GM12878 (cell line): ENCODE results near the gene UNCX. TPM values are rescaled to one million over a fixed set of nuclear protein-coding genes. Genes with fewer than 3 reads are reported as not detected.

Experiments used
- ATAC-seq: fragments of 200-7000 bp; cut with Tn5 transposase; 3 replicates; pipeline ENCODE4 v1.9.1; 2020; ENCODE audit warnings: mild to moderate bottlenecking, moderate library complexity
- BruUV-seq: library from RNA; stranded (reverse); fragments of 400-500 nt; replicated peaks from 2 replicates; lab custom pipeline; 2021; lab: Mats Ljungman, UMichigan
- CTCF ChIA-PET: fragments of 300-600 bp; sonication (Branson Sonifier 250); formaldehyde crosslinking; extraction: SDS; loops from one replicate; lab custom pipeline; 2021; ENCODE audit warnings: inconsistent platforms; lab: Yijun Ruan, JAX
- POLR2A ChIA-PET: fragments of 350-600 bp; formaldehyde crosslinking; extraction: SDS; loops from one replicate; lab custom pipeline; 2021; ENCODE audit warnings: inconsistent platforms; lab: Charles Lee
- RAD21 ChIA-PET: fragments of 300-600 bp; sonication (Branson Sonifier 250); formaldehyde crosslinking; loops from one replicate; lab custom pipeline; 2023; ENCODE audit warnings: antibody characterized with exemption; ENCODE audit not compliant: unreplicated experiment; lab: Charles Lee
- SMC1A ChIA-PET: fragments of 300-600 bp; sonication (Branson Sonifier 250); formaldehyde crosslinking; loops from one replicate; lab custom pipeline; 2023; ENCODE audit not compliant: unreplicated experiment, uncharacterized antibody; lab: Charles Lee
- DNase-seq: peaks from one replicate; pipeline ENCODE4 v3.0.0-alpha.2; 2011; ENCODE audit warnings: low read depth, low spot score
- FAIRE-seq: peaks from 3 replicates; lab custom pipeline; 2011; peaks lifted over from hg19 to GRCh38; lab: Jason Lieb, UNC
- H2AFZ ChIP-seq: 2 replicates; pipeline ENCODE4 v1.6.0; 2011; ENCODE audit warnings: low read depth, low read length, control low read depth; ENCODE audit not compliant: control insufficient read depth
- H3K27ac ChIP-seq: 2 replicates; pipeline ENCODE4 v1.5.1; 2011; ENCODE audit warnings: control low read depth; ENCODE audit not compliant: control insufficient read depth, insufficient read depth
- H3K27me3 ChIP-seq, 2 experiments: replicated peaks in 1 of 2; 2 replicates each; pipeline versions ENCODE4 v1.6.0 to v1.6.1; 2011; ENCODE audit warnings: low read length in 1 of 2; ENCODE audit not compliant: control insufficient read depth in 2 of 2, insufficient read depth in 2 of 2
- H3K36me3 ChIP-seq, 2 experiments: 2 replicates each; pipeline ENCODE4 v1.5.1; 2011; ENCODE audit warnings: low read length in 1 of 2; ENCODE audit not compliant: control insufficient read depth in 2 of 2, insufficient read depth in 2 of 2
- H3K4me1 ChIP-seq: 2 replicates; pipeline ENCODE4 v1.6.1; 2011; ENCODE audit warnings: mild to moderate bottlenecking, low read length, moderate library complexity, mixed read lengths; ENCODE audit not compliant: control insufficient read depth, insufficient read depth
- H3K4me2 ChIP-seq: 2 replicates; pipeline ENCODE4 v1.6.0; 2011; ENCODE audit warnings: control low read depth; ENCODE audit not compliant: control insufficient read depth, insufficient read depth
- H3K4me3 ChIP-seq: fragments of 200-600 bp; sonication (generic); 2 replicates; pipeline ENCODE4 v1.5.1; 2016
- H3K79me2 ChIP-seq: 2 replicates; pipeline ENCODE4 v1.6.0; 2011; ENCODE audit warnings: low read length; ENCODE audit not compliant: control insufficient read depth, insufficient read depth
- H3K9ac ChIP-seq: 2 replicates; pipeline ENCODE4 v1.8.0; 2011; ENCODE audit warnings: low read length, control low read depth, mixed read lengths; ENCODE audit not compliant: control insufficient read depth, insufficient read depth
- H3K9me3 ChIP-seq: replicated peaks from 3 replicates; pipeline ENCODE4 v1.5.1; 2011; ENCODE audit warnings: mild to moderate bottlenecking, low read length; ENCODE audit not compliant: control insufficient read depth, insufficient read depth
- H4K20me1 ChIP-seq: 2 replicates; pipeline ENCODE4 v1.6.0; 2011; ENCODE audit not compliant: control insufficient read depth, insufficient read depth
- BCL3 ChIP-seq: IDR thresholded peaks from 2 replicates; pipeline ENCODE4 v1.6.1; 2011; ENCODE audit warnings: borderline replicate concordance, low read depth, mild to moderate bottlenecking, moderate library complexity, low read length; ENCODE audit not compliant: insufficient read depth, poor library complexity, severe bottlenecking
- CHD4 ChIP-seq: fragments of 200-600 bp; sonication (generic); IDR thresholded peaks from 2 replicates; pipeline ENCODE4 v1.6.1; 2016; ENCODE audit warnings: mild to moderate bottlenecking
- CREB1 ChIP-seq: IDR thresholded peaks from 2 replicates; pipeline ENCODE4 v1.6.1; 2012; ENCODE audit warnings: low read depth, mild to moderate bottlenecking, inconsistent platforms
- E2F4 ChIP-seq: IDR thresholded peaks from 2 replicates; pipeline ENCODE4 v1.6.1; 2012; ENCODE audit warnings: low read depth, low read length, improper control_type of control experiment
- E4F1 ChIP-seq: fragments of 450-650 bp; IDR thresholded peaks from 2 replicates; pipeline ENCODE4 v1.6.1; 2018; ENCODE audit warnings: borderline replicate concordance, mild to moderate bottlenecking; ENCODE audit not compliant: partially characterized antibody
- GABPA ChIP-seq: IDR thresholded peaks from 2 replicates; pipeline ENCODE4 v1.6.1; 2014; ENCODE audit warnings: antibody characterized with exemption, low read depth, mild to moderate bottlenecking, inconsistent platforms
- IKZF2 ChIP-seq, 2 experiments: fragments of 450-650 bp; IDR thresholded peaks; 2 replicates each; pipeline ENCODE4 v1.6.1; 2017; ENCODE audit warnings: mild to moderate bottlenecking in 2 of 2, moderate library complexity in 2 of 2
- IRF5 ChIP-seq: fragments of 450-650 bp; IDR thresholded peaks from 2 replicates; pipeline ENCODE4 v1.6.1; 2017; ENCODE audit warnings: borderline replicate concordance
- KDM1A ChIP-seq: fragments of 200-600 bp; sonication (generic); IDR thresholded peaks from 2 replicates; pipeline ENCODE4 v1.6.1; 2016; ENCODE audit warnings: borderline replicate concordance
- MEF2B ChIP-seq: fragments of 450-650 bp; IDR thresholded peaks from 2 replicates; pipeline ENCODE4 v1.6.1; 2018; ENCODE audit warnings: mild to moderate bottlenecking, moderate library complexity; ENCODE audit not compliant: partially characterized antibody, poor library complexity, severe bottlenecking
- MTA3 ChIP-seq: IDR thresholded peaks from 2 replicates; pipeline ENCODE4 v1.6.1; 2012; ENCODE audit warnings: low read length, inconsistent platforms, borderline replicate concordance
- NBN ChIP-seq: fragments of 450-650 bp; IDR thresholded peaks from 2 replicates; pipeline ENCODE4 v1.6.1; 2016
- NFYB ChIP-seq: IDR thresholded peaks from 2 replicates; pipeline ENCODE4 v1.6.1; 2011; ENCODE audit warnings: low read depth, mild to moderate bottlenecking, low read length, improper control_type of control experiment, moderate library complexity; ENCODE audit not compliant: insufficient read depth
- TBL1XR1 ChIP-seq: IDR thresholded peaks from 2 replicates; pipeline ENCODE4 v1.6.1; 2012; ENCODE audit warnings: low read depth, low read length, improper control_type of control experiment
- ZZZ3 ChIP-seq: IDR thresholded peaks from 2 replicates; pipeline ENCODE4 v1.6.1; 2011; ENCODE audit warnings: low read depth; ENCODE audit not compliant: control insufficient read depth, insufficient read length
- WGBS: methylation state at CpG from one replicate; pipeline ENCODE4 v1.1.6; 2016; ENCODE audit warnings: low lambda C conversion rate; ENCODE audit not compliant: insufficient replicate concordance, insufficient coverage; ENCODE audit errors: missing lambda C conversion rate; 5-methylcytosine and 5-hydroxymethylcytosine counted together
- in situ Hi-C: fragments of 300-500 bp; cut with MboI; formaldehyde crosslinking; loops from 9 replicates; pipeline ENCODE4 v1.14.3; 2018; ENCODE audit warnings: mixed read lengths
- intact Hi-C: fragments of 100-400 bp; cut with micrococcal nuclease; formaldehyde crosslinking; loops from one replicate; pipeline ENCODE4 v1.14.2; 2022; ENCODE audit not compliant: unreplicated experiment
- polyA plus RNA-seq, 11 experiments: library from polyadenylated mRNA; depleted of rRNA in 4 of 11; unstranded in 6 of 11; stranded (reverse) in 5 of 11; fragments of >200 nt; fragmentation: Nextera tagmentation in 4 of 11; fragmentation: Illumina TruSeq in 1 of 11; extraction: Ambion mirVana in 4 of 11; extraction: Trizol in 1 of 11; gene quantifications; 1 replicate in 1 of 11; 2 replicates in 10 of 11; pipeline versions ENCODE4 v1.2.1 to v1.2.3, GENCODE V29; 2011 to 2016; ENCODE audit warnings: inconsistent platforms in 2 of 11, missing spikeins in 2 of 11, low read depth in 1 of 11
- total RNA-seq, 4 experiments: library from RNA; depleted of rRNA in 3 of 4; stranded (reverse); fragments of >200 nt in 3 of 4; fragmentation: Illumina TruSeq in 1 of 4; extraction: Trizol in 1 of 4; gene quantifications; 2 replicates each; pipeline versions ENCODE4 v1.2.1 to v1.2.3, GENCODE V29; 2013 to 2021

Gene UNCX
- total and polyA plus RNA-seq, 10 of the 15 experiments (the other 5 are each of a cell fraction or from before 2014, with no cell fraction given), result not detected

- H3K4me2 ChIP-seq, result no peak overlapping the region
- no peaks in the 10 kb centered on the region for H4K20me1 ChIP-seq
- H3K4me1 ChIP-seq, result no peaks in the 10 kb centered on the region
- ChIA-PET SMC1A (no interaction called here), POLR2A (no interaction called here), CTCF (no interaction called here), RAD21 (no interaction called here)
- no peak overlapping the region for H2AFZ ChIP-seq
- ATAC-seq (no peak), DNase-seq (no peak), FAIRE-seq (no peak)
- peaks cover 14 to 16% of the 10 kb centered on the region in 2 experiments for H3K27me3 ChIP-seq
- no TSS peak for BruUV-seq
- no peak overlapping the region for H3K4me3 ChIP-seq
- no peak overlapping the region for H3K27ac ChIP-seq
- no peaks in the 10 kb centered on the region for H3K79me2 ChIP-seq
- 31% methylated on average over 22 of the region's 24 CpGs for WGBS
- no peaks in the 10 kb centered on the region for H3K36me3 ChIP-seq
- in situ Hi-C loops (no loop called here), intact Hi-C loops (no loop called here)
- H3K9me3 ChIP-seq, result no peaks in the 10 kb centered on the region
- TF ChIP-seq IRF5 (no peak), BCL3 (no peak), E2F4 (no peak), NFYB (no peak), CHD4 (no peak), ZZZ3 (no peak), E4F1 (no peak), TBL1XR1 (no peak), NBN (no peak), MEF2B (no peak), KDM1A (no peak), GABPA (no peak), IKZF2 (IDR thresholded peaks at IDR 0.05) (no peak), CREB1 (no peak), MTA3 (no peak)
- no peak overlapping the region for H3K9ac ChIP-seq
Measured at GRCh38 chr7:1243964-1244416, 11.3 kb downstream of the UNCX start.
